Sigmoid colon (tissue), 4 donors: ENCODE results near the gene NSMCE3.

ENCODE experiments used
- EP300 ChIP-seq, 4 donors: sonication (generic); formaldehyde crosslinking; IDR thresholded peaks; one replicate each; pipeline ENCODE4 v1.6.1; 2017; ENCODE audit warnings: antibody characterized with exemption in 4 of 4
- POLR2A ChIP-seq, 2 donors: fragments of 450-650 bp; IDR thresholded peaks; one replicate each; pipeline ENCODE4 v1.6.1; 2016; ENCODE audit warnings: antibody characterized with exemption in 2 of 2, mild to moderate bottlenecking in 2 of 2, moderate library complexity in 2 of 2
- POLR2AphosphoS5 ChIP-seq, 4 donors: sonication (generic); formaldehyde crosslinking; IDR thresholded peaks; one replicate each; pipeline ENCODE4 v1.6.1; 2017; ENCODE audit warnings: antibody characterized with exemption in 4 of 4
- TF ChIP-seq, protein P1 (sequence below), 4 experiments: fragments of 450-650 bp in 3 of 4; fragments of 200-600 bp in 1 of 4; IDR thresholded peaks; one replicate each; pipeline ENCODE4 v1.5.1; 2016 to 2019; ENCODE audit warnings: antibody characterized with exemption in 4 of 4, mild to moderate bottlenecking in 3 of 4, moderate library complexity in 2 of 4

DNA sequence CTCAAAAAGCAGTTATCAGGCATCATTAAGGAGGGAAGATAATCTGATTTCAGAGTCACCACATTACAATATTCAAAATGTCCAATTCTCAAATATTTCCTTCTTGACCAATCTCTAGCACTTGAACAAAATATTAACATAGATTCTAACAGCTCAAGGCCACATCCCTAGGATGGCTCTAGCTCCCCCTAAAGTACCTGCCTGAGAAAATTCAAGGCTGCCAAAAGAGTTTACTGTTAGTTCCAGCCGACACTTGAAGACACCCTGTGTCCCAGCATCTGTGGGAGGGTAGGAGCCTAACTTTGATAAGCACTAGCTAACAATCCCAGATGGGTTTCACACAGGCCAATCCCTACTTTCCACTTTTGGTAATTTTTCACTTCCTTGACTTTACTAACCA, 10.4 kb downstream of the NSMCE3 start:
- TF ChIP-seq, protein P1, sequence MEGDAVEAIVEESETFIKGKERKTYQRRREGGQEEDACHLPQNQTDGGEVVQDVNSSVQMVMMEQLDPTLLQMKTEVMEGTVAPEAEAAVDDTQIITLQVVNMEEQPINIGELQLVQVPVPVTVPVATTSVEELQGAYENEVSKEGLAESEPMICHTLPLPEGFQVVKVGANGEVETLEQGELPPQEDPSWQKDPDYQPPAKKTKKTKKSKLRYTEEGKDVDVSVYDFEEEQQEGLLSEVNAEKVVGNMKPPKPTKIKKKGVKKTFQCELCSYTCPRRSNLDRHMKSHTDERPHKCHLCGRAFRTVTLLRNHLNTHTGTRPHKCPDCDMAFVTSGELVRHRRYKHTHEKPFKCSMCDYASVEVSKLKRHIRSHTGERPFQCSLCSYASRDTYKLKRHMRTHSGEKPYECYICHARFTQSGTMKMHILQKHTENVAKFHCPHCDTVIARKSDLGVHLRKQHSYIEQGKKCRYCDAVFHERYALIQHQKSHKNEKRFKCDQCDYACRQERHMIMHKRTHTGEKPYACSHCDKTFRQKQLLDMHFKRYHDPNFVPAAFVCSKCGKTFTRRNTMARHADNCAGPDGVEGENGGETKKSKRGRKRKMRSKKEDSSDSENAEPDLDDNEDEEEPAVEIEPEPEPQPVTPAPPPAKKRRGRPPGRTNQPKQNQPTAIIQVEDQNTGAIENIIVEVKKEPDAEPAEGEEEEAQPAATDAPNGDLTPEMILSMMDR (IDR thresholded peaks at IDR 0.05), result no peak
- no peak for TF ChIP-seq EP300 (IDR thresholded peaks at IDR 0.05)
- TF ChIP-seq POLR2A (IDR thresholded peaks at IDR 0.05), result no peak
- TF ChIP-seq POLR2AphosphoS5 (IDR thresholded peaks at IDR 0.05), result no peak
